HFFc6 (cell line): ENCODE data around the gene TSEN34. TPM values are rescaled to one million over a fixed set of nuclear protein-coding genes. Genes with fewer than 3 reads are reported as not detected.
"Not testable (repeated sequence)": the region's sequence is repeated elsewhere in the genome, so short reads cannot be mapped to it uniquely, and the experiment has no call there.

Experiments used
- DNase-seq: peaks from one replicate; pipeline ENCODE4 v3.0.0-alpha.2; 2018
- H3K27ac Mint-ChIP-seq: 2 replicates; pipeline ENCODE4 v1.8.0; 2020; ENCODE audit warnings: mild to moderate bottlenecking, mixed read lengths
- H3K27me3 Mint-ChIP-seq: 2 replicates; pipeline ENCODE4 v1.8.0; 2021; ENCODE audit warnings: mild to moderate bottlenecking, moderate library complexity, mixed read lengths; ENCODE audit not compliant: insufficient read depth
- H3K36me3 Mint-ChIP-seq: 2 replicates; pipeline ENCODE4 v1.8.0; 2021; ENCODE audit warnings: low read depth, mixed read lengths
- H3K4me1 Mint-ChIP-seq: 2 replicates; pipeline ENCODE4 v1.8.0; 2020; ENCODE audit warnings: low read depth, mixed read lengths
- H3K4me3 Mint-ChIP-seq: 2 replicates; pipeline ENCODE4 v1.8.0; 2020; ENCODE audit warnings: mild to moderate bottlenecking, moderate library complexity, mixed read lengths
- H3K9me3 Mint-ChIP-seq: 2 replicates; pipeline ENCODE4 v1.8.0; 2020; ENCODE audit warnings: mild to moderate bottlenecking, mixed read lengths
- total RNA-seq, 6 experiments: library from RNA; stranded (reverse); fragmentation: NEBNext Ultra II Directional; extraction: Animal tissue kit (Norgen Biotek cat#: 25700); gene quantifications; 2 replicates in 1 of 6; 3 replicates in 5 of 6; pipeline ENCODE4 v1.2.3, GENCODE V29; 2021
- TF ChIP-seq, protein P1 (sequence below): fragments of 200-600 bp; sonication (generic); IDR thresholded peaks from 2 replicates; pipeline ENCODE4 v1.5.0; 2021; ENCODE audit warnings: antibody characterized with exemption, mild to moderate bottlenecking

Gene TSEN34
- total RNA-seq, 6 experiments from 2014 or later = 51.2 to 58.8 (median 54.4) TPM

DNA sequence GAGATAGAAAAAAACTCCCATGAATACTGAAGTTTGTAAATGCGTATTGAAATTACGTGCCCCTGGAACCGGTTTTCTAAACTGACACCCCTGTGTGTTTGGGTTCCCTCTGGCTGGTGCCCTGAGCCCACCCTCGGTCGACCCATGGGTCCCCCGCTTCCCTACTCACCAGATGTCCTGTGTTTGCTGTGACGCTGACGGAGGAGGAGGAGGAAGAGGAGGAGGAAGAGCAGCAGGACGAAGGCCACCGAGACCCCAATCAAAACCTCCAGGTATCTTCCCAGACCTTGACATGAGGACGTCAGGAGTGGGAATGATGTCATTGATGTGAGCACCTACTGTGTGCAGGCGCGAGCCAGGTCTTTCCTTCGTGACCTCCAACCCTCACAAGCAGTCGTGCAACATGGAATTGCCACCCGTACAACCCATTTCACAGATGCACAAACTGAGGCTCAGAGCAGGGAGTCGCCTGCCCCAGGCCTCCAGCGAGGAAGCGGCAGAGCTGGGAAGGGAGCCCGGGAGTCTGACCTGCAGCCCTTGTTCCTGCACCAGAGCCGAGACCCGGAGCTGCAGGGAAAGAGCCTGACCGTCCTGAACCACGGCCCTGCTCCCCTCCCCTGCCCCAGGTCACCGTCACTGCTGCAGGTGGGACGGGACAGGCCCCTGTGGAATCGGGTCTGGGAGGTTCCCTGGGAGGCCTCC lies 28.0 kb downstream of the TSEN34 start:
- TF ChIP-seq, protein P1, sequence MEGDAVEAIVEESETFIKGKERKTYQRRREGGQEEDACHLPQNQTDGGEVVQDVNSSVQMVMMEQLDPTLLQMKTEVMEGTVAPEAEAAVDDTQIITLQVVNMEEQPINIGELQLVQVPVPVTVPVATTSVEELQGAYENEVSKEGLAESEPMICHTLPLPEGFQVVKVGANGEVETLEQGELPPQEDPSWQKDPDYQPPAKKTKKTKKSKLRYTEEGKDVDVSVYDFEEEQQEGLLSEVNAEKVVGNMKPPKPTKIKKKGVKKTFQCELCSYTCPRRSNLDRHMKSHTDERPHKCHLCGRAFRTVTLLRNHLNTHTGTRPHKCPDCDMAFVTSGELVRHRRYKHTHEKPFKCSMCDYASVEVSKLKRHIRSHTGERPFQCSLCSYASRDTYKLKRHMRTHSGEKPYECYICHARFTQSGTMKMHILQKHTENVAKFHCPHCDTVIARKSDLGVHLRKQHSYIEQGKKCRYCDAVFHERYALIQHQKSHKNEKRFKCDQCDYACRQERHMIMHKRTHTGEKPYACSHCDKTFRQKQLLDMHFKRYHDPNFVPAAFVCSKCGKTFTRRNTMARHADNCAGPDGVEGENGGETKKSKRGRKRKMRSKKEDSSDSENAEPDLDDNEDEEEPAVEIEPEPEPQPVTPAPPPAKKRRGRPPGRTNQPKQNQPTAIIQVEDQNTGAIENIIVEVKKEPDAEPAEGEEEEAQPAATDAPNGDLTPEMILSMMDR = no peak
- H3K27ac Mint-ChIP-seq = no peak overlapping the region
- no peaks in the 10 kb centered on the region for H3K36me3 Mint-ChIP-seq
- no peak for DNase-seq
- no peak overlapping the region for H3K4me3 Mint-ChIP-seq
- peaks cover 14% of the 10 kb centered on the region for H3K27me3 Mint-ChIP-seq
- H3K4me1 Mint-ChIP-seq = peaks cover 5% of the 10 kb centered on the region; the same call in 1 of the 2 replicates
- no peaks in the 10 kb centered on the region for H3K9me3 Mint-ChIP-seq

DNA sequence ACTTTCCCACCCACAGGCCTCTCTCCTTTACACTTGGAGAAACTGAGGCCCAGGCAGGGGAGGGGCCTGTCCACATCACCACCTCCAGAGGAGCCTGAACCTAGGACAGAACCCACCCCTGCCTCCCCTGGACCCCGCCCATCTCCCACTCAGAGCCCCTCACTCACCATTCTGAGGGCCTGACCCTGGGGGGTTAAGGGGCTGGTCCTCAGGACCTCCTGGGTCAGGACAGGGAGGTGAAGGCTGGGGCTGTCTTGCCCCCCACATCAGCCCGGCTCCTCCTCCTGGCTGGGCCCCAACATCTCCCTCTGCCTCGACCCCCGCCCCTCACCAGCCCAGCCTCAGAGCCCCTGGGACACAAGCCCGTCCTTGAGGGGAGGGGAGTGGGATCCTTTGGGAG lies 28.6 kb downstream of the TSEN34 start:
- not testable (repeated sequence) for H3K4me1 Mint-ChIP-seq, H3K27ac Mint-ChIP-seq, H3K36me3 Mint-ChIP-seq, DNase-seq, H3K9me3 Mint-ChIP-seq, H3K4me3 Mint-ChIP-seq
- H3K27me3 Mint-ChIP-seq = peaks cover 14% of the 10 kb centered on the region

DNA sequence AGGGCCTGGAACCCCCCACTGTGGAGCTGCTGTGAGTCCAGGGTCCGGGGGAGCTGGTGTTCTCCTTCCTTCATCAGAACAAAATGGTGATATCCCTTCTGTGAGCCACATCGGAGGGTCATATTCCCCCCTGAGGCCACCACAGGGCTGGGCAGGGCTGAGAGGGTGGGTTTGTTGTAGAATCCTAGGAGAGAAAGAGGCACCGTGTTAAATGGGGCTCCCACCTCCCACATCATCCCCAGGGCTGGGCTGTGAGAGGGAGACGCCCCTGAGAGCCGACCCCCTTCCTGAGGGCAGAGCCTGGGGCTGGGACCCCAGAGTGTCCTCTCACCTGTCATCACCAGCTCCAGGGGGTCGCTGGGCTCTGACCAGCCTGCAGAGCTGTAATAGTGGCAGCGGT lies 30.8 kb downstream of the TSEN34 start:
- H3K4me1 Mint-ChIP-seq = not testable (repeated sequence)

DNA sequence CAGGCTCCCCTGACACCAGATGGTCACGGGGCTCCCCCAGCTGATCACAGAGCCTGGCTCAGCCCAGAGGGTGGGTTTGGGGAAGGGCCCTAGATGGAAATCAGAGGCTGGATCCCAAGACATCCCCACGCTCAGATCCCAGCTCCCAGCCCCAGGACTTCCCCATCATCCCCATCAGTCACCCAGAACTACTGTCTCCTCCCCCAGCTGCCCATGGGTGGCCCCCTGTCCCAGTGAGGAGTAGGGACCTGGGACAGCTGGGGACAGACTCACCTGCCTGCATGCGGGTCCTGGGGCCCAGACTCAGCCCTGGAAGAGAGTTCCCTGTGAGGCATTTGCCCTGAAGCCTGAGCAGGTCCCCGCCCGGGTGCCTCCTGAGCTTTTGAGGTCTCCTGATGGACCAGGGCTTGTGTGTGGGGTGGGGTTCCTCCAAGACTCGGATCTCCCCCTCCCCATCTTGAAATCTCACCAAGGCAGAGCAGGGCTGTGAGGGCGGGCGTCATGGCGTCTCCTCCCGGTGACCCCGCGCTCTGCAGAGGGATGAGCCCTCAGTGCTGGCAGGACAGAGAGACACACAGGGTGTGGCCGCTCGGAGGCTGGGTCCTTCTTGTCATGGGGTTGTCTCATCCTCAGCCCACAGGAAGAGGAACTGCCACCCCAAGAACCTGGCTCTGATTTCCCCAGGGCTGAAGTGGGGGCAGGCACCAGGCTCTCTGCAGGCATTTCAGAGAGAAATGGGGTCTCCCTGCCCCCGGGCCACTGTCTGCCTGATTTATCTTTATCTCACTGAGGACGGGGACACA lies 31.6 kb downstream of the TSEN34 start, which contains the start of gene LILRB3:
TSS of gene LILRB3 (minus strand) at position 534 of the 803 bp plus-strand sequence. CDS start at position 503, 31 bp downstream.
- H3K27ac Mint-ChIP-seq, H3K4me3 Mint-ChIP-seq, DNase-seq, H3K4me1 Mint-ChIP-seq, H3K9me3 Mint-ChIP-seq, H3K36me3 Mint-ChIP-seq: not testable (repeated sequence)
- H3K27me3 Mint-ChIP-seq = peaks cover 17% of the 10 kb centered on the region

More for the DNA sequence above, 30.8 kb downstream of the TSEN34 start:
- not testable (repeated sequence) for DNase-seq, H3K9me3 Mint-ChIP-seq, H3K4me3 Mint-ChIP-seq, H3K36me3 Mint-ChIP-seq, H3K27ac Mint-ChIP-seq
- peaks cover 14% of the 10 kb centered on the region for H3K27me3 Mint-ChIP-seq

DNA sequence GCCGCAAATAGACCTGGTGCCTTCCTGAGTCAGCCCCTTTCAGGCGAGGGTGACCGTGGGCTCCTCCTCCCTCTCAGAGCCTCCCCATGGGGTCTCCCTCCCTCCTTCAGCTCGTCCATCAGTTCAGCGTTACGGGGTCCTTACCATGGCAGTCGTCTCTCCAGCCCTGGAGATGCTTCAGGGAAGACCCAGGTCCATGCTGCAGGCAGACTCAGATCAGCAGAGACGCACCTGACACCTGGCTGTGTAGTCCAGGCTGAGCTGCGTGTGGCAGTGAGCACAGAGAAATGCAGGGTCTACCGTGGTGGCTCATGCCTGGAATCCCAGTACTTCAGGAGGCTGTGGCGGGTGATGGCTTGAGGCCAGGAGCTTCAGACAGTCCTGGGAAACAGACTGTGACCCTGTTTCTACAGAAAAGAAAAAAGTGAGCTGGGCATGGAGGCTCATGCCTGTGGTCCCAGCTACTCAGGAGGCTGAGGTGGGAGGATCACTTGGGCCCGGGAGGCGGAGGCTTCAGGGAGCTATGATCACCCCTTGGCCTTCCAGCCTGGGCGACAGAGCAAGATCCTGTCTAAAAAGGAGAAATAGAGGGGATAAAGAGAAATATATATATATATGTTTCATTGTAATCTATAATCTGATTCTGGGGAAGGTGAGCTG lies 32.3 kb downstream of the TSEN34 start:
- peaks cover 21% of the 10 kb centered on the region for H3K27me3 Mint-ChIP-seq
- not testable (repeated sequence) for H3K9me3 Mint-ChIP-seq, H3K4me3 Mint-ChIP-seq, DNase-seq, H3K27ac Mint-ChIP-seq, H3K4me1 Mint-ChIP-seq, H3K36me3 Mint-ChIP-seq

DNA sequence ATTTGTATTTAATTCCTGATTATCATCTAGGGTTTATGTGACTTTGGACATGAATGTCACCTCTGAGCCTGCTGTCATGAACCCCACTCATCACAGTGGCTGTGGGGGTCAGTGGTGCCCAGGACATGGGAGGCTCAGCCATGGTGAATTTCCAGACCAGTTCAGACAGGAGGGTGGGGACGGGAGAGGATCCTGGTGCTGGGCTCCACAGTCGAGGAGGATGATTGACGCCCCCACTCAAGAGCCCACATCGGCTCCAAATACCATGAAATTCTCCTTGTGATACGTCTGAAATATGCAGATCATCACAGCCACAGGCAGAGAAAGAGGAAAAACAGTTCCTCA lies 32.8 kb downstream of the TSEN34 start:
- H3K4me3 Mint-ChIP-seq, DNase-seq, H3K36me3 Mint-ChIP-seq, H3K9me3 Mint-ChIP-seq, H3K4me1 Mint-ChIP-seq, H3K27ac Mint-ChIP-seq: not testable (repeated sequence)
- H3K27me3 Mint-ChIP-seq = peaks cover 26% of the 10 kb centered on the region

DNA sequence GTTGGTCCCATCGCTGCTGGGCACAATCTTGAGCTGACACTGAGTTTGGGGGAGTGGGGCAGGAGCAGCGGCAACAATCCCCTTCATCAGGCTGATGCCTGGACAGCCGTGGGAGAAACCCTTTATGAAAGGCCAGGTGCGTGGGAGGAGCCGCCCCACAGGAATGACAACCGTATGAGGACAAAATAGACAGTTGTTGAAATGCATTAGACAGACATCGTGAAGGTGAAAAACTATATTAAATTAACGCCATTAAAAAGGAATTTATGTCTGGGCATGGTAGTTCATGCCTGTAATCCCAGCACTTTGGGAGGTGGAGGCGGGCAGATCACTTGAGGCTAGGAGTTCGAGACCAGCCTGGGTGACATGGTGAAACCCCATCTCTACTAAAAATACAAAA lies 33.5 kb downstream of the TSEN34 start:
- peaks cover 28% of the 10 kb centered on the region for H3K27me3 Mint-ChIP-seq
- DNase-seq, H3K36me3 Mint-ChIP-seq, H3K4me1 Mint-ChIP-seq, H3K4me3 Mint-ChIP-seq, H3K9me3 Mint-ChIP-seq, H3K27ac Mint-ChIP-seq: not testable (repeated sequence)

DNA sequence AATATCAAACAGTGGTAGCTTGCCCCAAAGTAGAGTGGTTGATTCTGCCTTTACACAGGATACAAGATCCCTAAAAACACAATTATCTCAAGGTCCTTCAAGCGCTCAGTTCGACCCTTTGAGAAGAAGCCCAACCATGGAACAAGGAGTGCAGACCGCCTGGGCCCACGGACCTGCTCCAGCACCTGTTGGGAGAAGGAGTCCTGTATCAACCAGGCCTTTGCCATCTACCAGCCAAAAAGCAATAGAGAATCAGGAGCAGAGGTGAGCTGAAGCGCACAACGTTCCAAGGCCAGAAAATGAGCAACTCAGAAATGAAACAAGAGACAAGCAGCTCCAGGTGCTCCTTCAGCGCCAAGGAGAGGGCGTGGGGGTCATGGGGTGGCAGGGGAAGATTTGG lies 38.0 kb downstream of the TSEN34 start:
- TF ChIP-seq, protein P1 = no peak
- H3K27ac Mint-ChIP-seq = no peak overlapping the region
- DNase-seq = no peak
- no peak overlapping the region for H3K4me3 Mint-ChIP-seq
- no peaks in the 10 kb centered on the region for H3K36me3 Mint-ChIP-seq
- H3K9me3 Mint-ChIP-seq = no peaks in the 10 kb centered on the region
- peaks cover 10% of the 10 kb centered on the region; the same call in 1 of the 2 replicates for H3K4me1 Mint-ChIP-seq
- H3K27me3 Mint-ChIP-seq = peaks cover 30% of the 10 kb centered on the region
